H9 (cell line): Measurements from ENCODE around the gene MRC1. TPM values are rescaled to one million over a fixed set of nuclear protein-coding genes. Genes with fewer than 3 reads are reported as not detected.

Experiments used
- DNase-seq: peaks from one replicate; pipeline ENCODE4 v3.0.0-alpha.2; 2017
- H2AFZ ChIP-seq: one replicate; pipeline ENCODE4 v1.6.1; 2013; ENCODE audit warnings: mild to moderate bottlenecking, low read length, control low read depth, moderate library complexity
- H2AK5ac ChIP-seq: 2 replicates; pipeline ENCODE4 v1.6.1; 2013; ENCODE audit warnings: low read length, control low read depth, mixed read lengths; ENCODE audit not compliant: insufficient read length
- H2BK120ac ChIP-seq: one replicate; pipeline ENCODE4 v1.6.1; 2013; ENCODE audit warnings: low read depth, mild to moderate bottlenecking, low read length, control low read depth, inconsistent platforms; ENCODE audit not compliant: poor library complexity, severe bottlenecking
- H2BK12ac ChIP-seq: 2 replicates; pipeline ENCODE4 v1.6.1; 2013; ENCODE audit warnings: low read length, control low read depth, mixed read lengths, low read depth; ENCODE audit not compliant: insufficient read length
- H2BK15ac ChIP-seq: 2 replicates; pipeline ENCODE4 v1.6.1; 2013; ENCODE audit warnings: low read depth, low read length, control low read depth
- H2BK20ac ChIP-seq: one replicate; pipeline ENCODE4 v1.6.1; 2013; ENCODE audit warnings: low read depth, mild to moderate bottlenecking, low read length, control low read depth, inconsistent platforms; ENCODE audit not compliant: poor library complexity, severe bottlenecking
- H2BK5ac ChIP-seq: 2 replicates; pipeline ENCODE4 v1.6.1; 2013; ENCODE audit warnings: low read length, control low read depth, mixed read lengths; ENCODE audit not compliant: insufficient read length
- H3K14ac ChIP-seq: 2 replicates; pipeline ENCODE4 v1.6.1; 2013; ENCODE audit warnings: low read length, control low read depth; ENCODE audit not compliant: insufficient read depth
- H3K18ac ChIP-seq: 2 replicates; pipeline ENCODE4 v1.6.1; 2013; ENCODE audit warnings: low read depth, mild to moderate bottlenecking, mixed read lengths, low read length, control low read depth; ENCODE audit not compliant: insufficient read length
- H3K23ac ChIP-seq: 2 replicates; pipeline ENCODE4 v1.6.1; 2013; ENCODE audit warnings: low read length, control low read depth, mixed read lengths, low read depth; ENCODE audit not compliant: insufficient read length
- H3K23me2 ChIP-seq: 2 replicates; pipeline ENCODE4 v1.6.1; 2013; ENCODE audit warnings: low read depth, mild to moderate bottlenecking, mixed read lengths, low read length, control low read depth; ENCODE audit not compliant: insufficient read length, poor library complexity, severe bottlenecking
- H3K27ac ChIP-seq: 2 replicates; pipeline ENCODE4 v1.5.1; 2013; ENCODE audit warnings: low read length, control low read depth, mixed read lengths, low read depth; ENCODE audit not compliant: insufficient read length
- H3K27me3 ChIP-seq: 2 replicates; pipeline ENCODE4 v1.6.1; 2013; ENCODE audit warnings: low read length, control low read depth, inconsistent platforms; ENCODE audit not compliant: insufficient read depth
- H3K4ac ChIP-seq: 2 replicates; pipeline ENCODE4 v1.6.1; 2013; ENCODE audit warnings: low read depth, mild to moderate bottlenecking, control low read depth, inconsistent platforms, low read length, moderate library complexity
- H3K4me1 ChIP-seq: 2 replicates; pipeline ENCODE4 v1.6.1; 2013; ENCODE audit warnings: low read length, control low read depth, inconsistent platforms; ENCODE audit not compliant: insufficient read depth
- H3K4me2 ChIP-seq: 2 replicates; pipeline ENCODE4 v1.6.1; 2013; ENCODE audit warnings: low read length, control low read depth, mixed read lengths; ENCODE audit not compliant: insufficient read length, insufficient read depth
- H3K56ac ChIP-seq: 2 replicates; pipeline ENCODE4 v1.6.1; 2013; ENCODE audit warnings: low read depth, mild to moderate bottlenecking, mixed read lengths, low read length, control low read depth; ENCODE audit not compliant: insufficient read length
- H3K79me1 ChIP-seq: 2 replicates; pipeline ENCODE4 v1.6.1; 2013; ENCODE audit warnings: low read depth, mild to moderate bottlenecking, moderate library complexity, low read length, control low read depth, inconsistent platforms; ENCODE audit not compliant: insufficient read depth, poor library complexity, severe bottlenecking
- H3K79me2 ChIP-seq: 2 replicates; pipeline ENCODE4 v1.6.1; 2013; ENCODE audit warnings: low read length, control low read depth, inconsistent platforms; ENCODE audit not compliant: insufficient read depth
- H3K9ac ChIP-seq: 2 replicates; pipeline ENCODE4 v1.6.1; 2013; ENCODE audit warnings: low read length, control low read depth, mixed read lengths; ENCODE audit not compliant: insufficient read length; ENCODE audit errors: extremely low read depth
- H3K9me3 ChIP-seq: one replicate; pipeline ENCODE4 v1.6.1; 2013; ENCODE audit warnings: low read depth, low read length, inconsistent platforms; ENCODE audit not compliant: control insufficient read depth
- H3T11ph ChIP-seq: one replicate; pipeline ENCODE4 v1.6.1; 2013; ENCODE audit warnings: mild to moderate bottlenecking, low read length, control low read depth, inconsistent platforms
- H4K20me1 ChIP-seq: one replicate; pipeline ENCODE4 v1.6.1; 2013; ENCODE audit not compliant: control insufficient read depth, insufficient read length, insufficient read depth
- H4K5ac ChIP-seq: 2 replicates; pipeline ENCODE4 v1.6.1; 2013; ENCODE audit warnings: low read depth, mild to moderate bottlenecking, mixed read lengths, low read length, control low read depth; ENCODE audit not compliant: insufficient read length
- H4K8ac ChIP-seq: replicated peaks from 2 replicates; pipeline ENCODE4 v1.6.1; 2013; ENCODE audit warnings: low read length, control low read depth, mixed read lengths, low read depth; ENCODE audit not compliant: insufficient read length
- H4K91ac ChIP-seq: 2 replicates; pipeline ENCODE4 v1.6.1; 2013; ENCODE audit warnings: low read depth, mild to moderate bottlenecking, moderate library complexity, mixed read lengths, low read length, control low read depth; ENCODE audit not compliant: insufficient read length
- H3K27ac Mint-ChIP-seq, 3 experiments: 2 replicates in 2 of 3; 3 replicates in 1 of 3; pipeline ENCODE4 v1.8.0; 2020 to 2021; ENCODE audit warnings: mixed read lengths in 3 of 3, mild to moderate bottlenecking in 1 of 3, moderate library complexity in 1 of 3
- H3K27me3 Mint-ChIP-seq: 2 replicates; pipeline ENCODE4 v1.8.0; 2021; ENCODE audit warnings: low read depth, mild to moderate bottlenecking, moderate library complexity, mixed read lengths
- H3K36me3 Mint-ChIP-seq, 3 experiments: 2 replicates in 2 of 3; 3 replicates in 1 of 3; pipeline ENCODE4 v1.8.0; 2020 to 2021; ENCODE audit warnings: low read depth in 3 of 3, mixed read lengths in 3 of 3; ENCODE audit not compliant: insufficient read depth in 1 of 3
- H3K4me1 Mint-ChIP-seq, 2 experiments: 2 replicates each; pipeline ENCODE4 v1.8.0; 2020; ENCODE audit warnings: mixed read lengths in 2 of 2
- H3K4me3 Mint-ChIP-seq, 2 experiments: 2 replicates in 1 of 2; 3 replicates in 1 of 2; pipeline ENCODE4 v1.8.0; 2020 to 2021; ENCODE audit warnings: mild to moderate bottlenecking in 2 of 2, mixed read lengths in 2 of 2, moderate library complexity in 1 of 2
- H3K9me3 Mint-ChIP-seq, 2 experiments: 2 replicates in 1 of 2; 3 replicates in 1 of 2; pipeline ENCODE4 v1.8.0; 2020; ENCODE audit warnings: mild to moderate bottlenecking in 2 of 2, mixed read lengths in 2 of 2, moderate library complexity in 1 of 2
- WGBS: extraction: QIAGEN DNeasy Blood & Tissue Kit; methylation state at CpG from one replicate; pipeline ENCODE4 v1.1.7; 2013; ENCODE audit warnings: missing lambda C conversion rate, low lambda C conversion rate, mixed read lengths; ENCODE audit not compliant: insufficient read length; ENCODE audit errors: extremely low coverage; 5-methylcytosine and 5-hydroxymethylcytosine counted together
- total RNA-seq: library from RNA; stranded (reverse); gene quantifications from 2 replicates; pipeline ENCODE4 v1.2.1, GENCODE V29; 2021
- TF ChIP-seq, protein P1 (sequence below): fragments of 200-600 bp; sonication (generic); conservative IDR thresholded peaks from 3 replicates; pipeline ENCODE4 v1.8.0; 2021; ENCODE audit warnings: antibody characterized with exemption, mild to moderate bottlenecking

MRC1 gene
- total RNA-seq, 1 experiment from 2014 or later = not detected

- Mint-ChIP-seq H3K4me3 (no peak overlapping the region), H3K36me3 (peaks cover 0 to 6% (median 0%) of the 10 kb centered on the region in 3 experiments; a peak in 3 of 7 replicates), H3K27ac (no peak overlapping the region), H3K27me3 (no peaks in the 10 kb centered on the region; the same call in 1 of the 2 replicates), H3K9me3 (peaks cover 4 to 8% of the 10 kb centered on the region in 2 experiments; a peak in 4 of 5 replicates), H3K4me1 (peaks cover 0 to 2% of the 10 kb centered on the region in 2 experiments; a peak in 1 of 4 replicates)
- no peak overlapping the region for H4K5ac ChIP-seq
- no peaks in the 10 kb centered on the region for H3K4me1 ChIP-seq
- no peak overlapping the region for H2BK120ac ChIP-seq
- H4K8ac ChIP-seq = no peak overlapping the region
- H4K20me1 ChIP-seq = no peaks in the 10 kb centered on the region
- no peak overlapping the region for H3K14ac ChIP-seq
- no peak overlapping the region for H2BK20ac ChIP-seq
- TF ChIP-seq, protein P1, sequence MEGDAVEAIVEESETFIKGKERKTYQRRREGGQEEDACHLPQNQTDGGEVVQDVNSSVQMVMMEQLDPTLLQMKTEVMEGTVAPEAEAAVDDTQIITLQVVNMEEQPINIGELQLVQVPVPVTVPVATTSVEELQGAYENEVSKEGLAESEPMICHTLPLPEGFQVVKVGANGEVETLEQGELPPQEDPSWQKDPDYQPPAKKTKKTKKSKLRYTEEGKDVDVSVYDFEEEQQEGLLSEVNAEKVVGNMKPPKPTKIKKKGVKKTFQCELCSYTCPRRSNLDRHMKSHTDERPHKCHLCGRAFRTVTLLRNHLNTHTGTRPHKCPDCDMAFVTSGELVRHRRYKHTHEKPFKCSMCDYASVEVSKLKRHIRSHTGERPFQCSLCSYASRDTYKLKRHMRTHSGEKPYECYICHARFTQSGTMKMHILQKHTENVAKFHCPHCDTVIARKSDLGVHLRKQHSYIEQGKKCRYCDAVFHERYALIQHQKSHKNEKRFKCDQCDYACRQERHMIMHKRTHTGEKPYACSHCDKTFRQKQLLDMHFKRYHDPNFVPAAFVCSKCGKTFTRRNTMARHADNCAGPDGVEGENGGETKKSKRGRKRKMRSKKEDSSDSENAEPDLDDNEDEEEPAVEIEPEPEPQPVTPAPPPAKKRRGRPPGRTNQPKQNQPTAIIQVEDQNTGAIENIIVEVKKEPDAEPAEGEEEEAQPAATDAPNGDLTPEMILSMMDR = no peak
- H3K79me2 ChIP-seq = no peaks in the 10 kb centered on the region
- H3K9ac ChIP-seq = no peak overlapping the region
- no peaks in the 10 kb centered on the region for H3K79me1 ChIP-seq
- WGBS = no CpG with 5 or more reads among the region's 4 CpGs
- no peak overlapping the region for H3T11ph ChIP-seq
- no peak overlapping the region for H3K56ac ChIP-seq
- H4K91ac ChIP-seq = no peak overlapping the region
- H2AFZ ChIP-seq = no peak overlapping the region
- no peak overlapping the region for H3K23ac ChIP-seq
- no peak overlapping the region for H2AK5ac ChIP-seq
- H2BK12ac ChIP-seq = no peak overlapping the region
- no peak for DNase-seq
- H3K4ac ChIP-seq = no peak overlapping the region
- H3K27ac ChIP-seq = no peak overlapping the region
- H3K18ac ChIP-seq = no peak overlapping the region
- H3K4me2 ChIP-seq = no peak overlapping the region
- no peaks in the 10 kb centered on the region for H3K9me3 ChIP-seq
- no peak overlapping the region for H2BK15ac ChIP-seq
- H2BK5ac ChIP-seq = no peak overlapping the region
- H3K27me3 ChIP-seq = no peaks in the 10 kb centered on the region
- no peaks in the 10 kb centered on the region for H3K23me2 ChIP-seq
Measured at GRCh38 chr10:17907641-17908040, 98.5 kb downstream of the MRC1 start.
